Loucy (cell line): ENCODE measurements around the gene SBF2.

ENCODE experiments used
- H2AFZ ChIP-seq: fragments of 200-600 bp; sonication (generic); 2 replicates; pipeline ENCODE4 v1.6.0; 2016; ENCODE audit warnings: antibody characterized with exemption, mild to moderate bottlenecking, low read length, moderate library complexity
- H3F3A ChIP-seq: fragments of 200-600 bp; 2 replicates; pipeline ENCODE4 v1.6.0; 2016; ENCODE audit warnings: antibody characterized with exemption, low read depth, mild to moderate bottlenecking
- H3K27me3 ChIP-seq: fragments of 200-600 bp; sonication (generic); 2 replicates; pipeline ENCODE4 v1.6.1; 2014; ENCODE audit warnings: low read length, mild to moderate bottlenecking; ENCODE audit not compliant: insufficient read depth, poor library complexity, severe bottlenecking
- H3K36me3 ChIP-seq: fragments of 200-600 bp; sonication (generic); 2 replicates; pipeline ENCODE4 v1.6.1; 2016; ENCODE audit warnings: low read length; ENCODE audit not compliant: insufficient read depth
- H3K4me1 ChIP-seq: fragments of 200-600 bp; sonication (generic); 2 replicates; pipeline ENCODE4 v1.5.1; 2014; ENCODE audit warnings: low read length, mild to moderate bottlenecking; ENCODE audit not compliant: insufficient read depth, poor library complexity, severe bottlenecking
- H3K4me2 ChIP-seq: fragments of 200-600 bp; sonication (generic); 2 replicates; pipeline ENCODE4 v1.6.0; 2014; ENCODE audit warnings: antibody characterized with exemption, low read length, low read depth, mild to moderate bottlenecking; ENCODE audit not compliant: poor library complexity, severe bottlenecking
- H3K4me3 ChIP-seq: fragments of 200-600 bp; sonication (generic); 2 replicates; pipeline ENCODE4 v1.5.1; 2014; ENCODE audit warnings: low read length, mild to moderate bottlenecking, mixed read lengths; ENCODE audit not compliant: poor library complexity, severe bottlenecking
- H3K79me2 ChIP-seq: fragments of 200-600 bp; sonication (generic); 2 replicates; pipeline ENCODE4 v1.6.1; 2014; ENCODE audit warnings: low read length; ENCODE audit not compliant: insufficient read depth
- H3K9ac ChIP-seq: fragments of 200-600 bp; sonication (generic); 2 replicates; pipeline ENCODE4 v1.6.0; 2014; ENCODE audit warnings: mild to moderate bottlenecking, low read depth, low read length, moderate library complexity; ENCODE audit not compliant: poor library complexity, severe bottlenecking
- H3K9me2 ChIP-seq: fragments of 200-600 bp; sonication (generic); replicated peaks from 2 replicates; pipeline ENCODE4 v1.6.1; 2016; ENCODE audit warnings: low read depth, low read length, mixed read lengths
- H3K9me3 ChIP-seq: fragments of 200-600 bp; sonication (generic); 2 replicates; pipeline ENCODE4 v1.6.1; 2014; ENCODE audit warnings: mild to moderate bottlenecking, antibody characterized with exemption, low read length, low read depth; ENCODE audit not compliant: insufficient read depth
- H4K20me1 ChIP-seq: fragments of 200-600 bp; sonication (generic); 2 replicates; pipeline ENCODE4 v1.6.0; 2014; ENCODE audit warnings: antibody characterized with exemption, low read length, mild to moderate bottlenecking; ENCODE audit not compliant: insufficient read depth, poor library complexity, severe bottlenecking
- EZH2phosphoT487 ChIP-seq: fragments of 200-600 bp; IDR thresholded peaks from 2 replicates; pipeline ENCODE4 v1.6.1; 2018; ENCODE audit warnings: antibody characterized with exemption, mild to moderate bottlenecking, moderate library complexity, borderline replicate concordance
- TF ChIP-seq, protein P1 (sequence below): fragments of 200-600 bp; sonication (generic); conservative IDR thresholded peaks from 2 replicates; pipeline ENCODE4 v1.5.1; 2014; ENCODE audit warnings: mild to moderate bottlenecking, antibody characterized with exemption, low read length

SBF2 gene

GRCh38 chr11:9916480-9916879 is 377.5 kb downstream of the SBF2 start:
- Histone ChIP-seq H3K36me3 (no peaks in the 10 kb centered on the region), H3K27me3 (no peaks in the 10 kb centered on the region), H4K20me1 (no peaks in the 10 kb centered on the region), H3K79me2 (no peaks in the 10 kb centered on the region), H3K4me2 (no peak overlapping the region), H3K4me3 (no peak overlapping the region), H3K4me1 (no peaks in the 10 kb centered on the region), H3K9ac (no peak overlapping the region), H3K9me3 (no peaks in the 10 kb centered on the region), H3K9me2 (no peaks in the 10 kb centered on the region), H2AFZ (no peak overlapping the region), H3F3A (no peaks in the 10 kb centered on the region)
- no peak for TF ChIP-seq EZH2phosphoT487
- TF ChIP-seq, protein P1, sequence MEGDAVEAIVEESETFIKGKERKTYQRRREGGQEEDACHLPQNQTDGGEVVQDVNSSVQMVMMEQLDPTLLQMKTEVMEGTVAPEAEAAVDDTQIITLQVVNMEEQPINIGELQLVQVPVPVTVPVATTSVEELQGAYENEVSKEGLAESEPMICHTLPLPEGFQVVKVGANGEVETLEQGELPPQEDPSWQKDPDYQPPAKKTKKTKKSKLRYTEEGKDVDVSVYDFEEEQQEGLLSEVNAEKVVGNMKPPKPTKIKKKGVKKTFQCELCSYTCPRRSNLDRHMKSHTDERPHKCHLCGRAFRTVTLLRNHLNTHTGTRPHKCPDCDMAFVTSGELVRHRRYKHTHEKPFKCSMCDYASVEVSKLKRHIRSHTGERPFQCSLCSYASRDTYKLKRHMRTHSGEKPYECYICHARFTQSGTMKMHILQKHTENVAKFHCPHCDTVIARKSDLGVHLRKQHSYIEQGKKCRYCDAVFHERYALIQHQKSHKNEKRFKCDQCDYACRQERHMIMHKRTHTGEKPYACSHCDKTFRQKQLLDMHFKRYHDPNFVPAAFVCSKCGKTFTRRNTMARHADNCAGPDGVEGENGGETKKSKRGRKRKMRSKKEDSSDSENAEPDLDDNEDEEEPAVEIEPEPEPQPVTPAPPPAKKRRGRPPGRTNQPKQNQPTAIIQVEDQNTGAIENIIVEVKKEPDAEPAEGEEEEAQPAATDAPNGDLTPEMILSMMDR: no peak

DNA sequence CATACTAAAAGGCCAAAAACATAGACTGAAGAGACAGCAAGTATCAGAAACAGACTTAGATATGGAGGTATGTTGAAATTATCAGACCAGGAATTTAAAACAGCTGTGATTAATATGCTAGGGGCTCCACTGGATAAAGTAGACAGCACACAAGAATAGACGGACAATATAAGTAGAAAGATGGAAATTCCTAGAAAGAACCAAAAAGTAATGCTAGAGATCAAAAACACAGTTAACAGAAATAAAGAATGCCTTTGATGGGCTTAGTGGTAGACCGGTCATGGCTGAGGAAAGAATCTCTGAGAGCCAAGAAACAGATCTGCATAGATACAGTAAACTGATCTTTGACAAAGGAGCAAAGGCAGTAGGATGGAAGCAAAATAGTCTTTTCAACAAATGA is 380.0 kb downstream of the SBF2 start:
- H3F3A ChIP-seq: no peaks in the 10 kb centered on the region
- H3K9ac ChIP-seq: no peak overlapping the region
- H4K20me1 ChIP-seq: no peaks in the 10 kb centered on the region
- no peaks in the 10 kb centered on the region for H3K27me3 ChIP-seq
- no peaks in the 10 kb centered on the region for H3K4me1 ChIP-seq
- H3K79me2 ChIP-seq: no peaks in the 10 kb centered on the region
- no peak overlapping the region for H3K4me3 ChIP-seq
- H3K4me2 ChIP-seq: no peak overlapping the region
- no peaks in the 10 kb centered on the region for H3K9me2 ChIP-seq
- H2AFZ ChIP-seq: no peak overlapping the region
- H3K9me3 ChIP-seq: no peaks in the 10 kb centered on the region
- TF ChIP-seq, protein P1: no peak
- no peak for TF ChIP-seq EZH2phosphoT487
- H3K36me3 ChIP-seq: no peaks in the 10 kb centered on the region

GRCh38 chr11:9905960-9906791 is 387.8 kb downstream of the SBF2 start:
- no peaks in the 10 kb centered on the region for H3K27me3 ChIP-seq
- H3F3A ChIP-seq: no peaks in the 10 kb centered on the region
- no peaks in the 10 kb centered on the region for H3K9me3 ChIP-seq
- no peaks in the 10 kb centered on the region for H3K9me2 ChIP-seq
- H4K20me1 ChIP-seq: no peaks in the 10 kb centered on the region
- H3K4me2 ChIP-seq: no peak overlapping the region
- no peaks in the 10 kb centered on the region for H3K36me3 ChIP-seq
- no peak overlapping the region for H3K4me3 ChIP-seq
- no peaks in the 10 kb centered on the region for H3K4me1 ChIP-seq
- H3K79me2 ChIP-seq: no peaks in the 10 kb centered on the region
- no peak overlapping the region for H2AFZ ChIP-seq
- no peak for TF ChIP-seq EZH2phosphoT487
- TF ChIP-seq, protein P1: no peak
- no peak overlapping the region for H3K9ac ChIP-seq
